Activated T-helper 9 cell treated with anti-CD3 and anti-CD28 coated beads, Interleukin-2, amount 50 U/mL, for 16 hours (primary cell): ENCODE results near the gene JCAD.
"Not testable (repeated sequence)": the region's sequence is repeated elsewhere in the genome, so short reads cannot be mapped to it uniquely, and the experiment has no call there.

Source experiments
- DNase-seq: peaks from one replicate; pipeline ENCODE4 v3.0.0-alpha.2; 2020; ENCODE audit warnings: low read depth

JCAD gene

DNA sequence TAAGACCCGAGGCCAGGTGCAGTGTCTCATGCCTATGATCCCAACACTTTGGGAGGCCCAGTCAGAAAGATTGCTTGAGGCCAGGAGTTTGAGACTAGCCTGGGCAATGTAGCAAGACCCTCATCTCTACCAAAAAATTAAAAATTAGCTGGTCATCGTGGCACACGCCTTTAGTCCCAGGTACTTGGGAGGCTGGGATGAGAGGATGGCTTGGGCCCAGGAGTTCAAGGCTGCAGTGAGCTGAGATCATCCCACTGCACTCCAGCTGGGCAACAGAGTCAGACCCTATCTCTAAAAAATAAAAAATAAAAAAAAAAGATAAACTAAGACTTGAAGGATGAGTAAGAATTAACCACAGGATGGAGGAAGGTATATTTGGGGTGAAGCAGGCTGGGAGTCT lies 77.9 kb downstream of the JCAD start:
- DNase-seq: no peak

DNA sequence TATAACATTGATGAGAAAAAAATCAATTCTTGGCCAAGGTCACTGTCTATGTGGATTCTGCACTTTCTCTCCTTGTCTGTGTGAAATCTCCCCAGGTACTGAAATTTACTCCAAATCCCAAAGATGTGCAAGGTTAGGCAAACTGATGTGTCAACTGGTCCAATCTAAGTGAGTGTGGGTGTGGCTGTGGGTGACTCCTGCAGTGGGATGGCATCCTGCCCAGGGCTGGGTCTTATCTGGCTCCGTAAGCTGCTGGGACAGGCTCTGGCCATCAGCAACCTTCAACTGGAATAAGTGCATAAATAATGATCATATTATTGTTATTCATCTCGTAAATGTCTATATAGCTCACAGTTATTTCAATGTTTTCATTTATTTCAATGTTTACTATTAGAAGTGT lies 79.3 kb downstream of the JCAD start:
- DNase-seq: no peak

DNA sequence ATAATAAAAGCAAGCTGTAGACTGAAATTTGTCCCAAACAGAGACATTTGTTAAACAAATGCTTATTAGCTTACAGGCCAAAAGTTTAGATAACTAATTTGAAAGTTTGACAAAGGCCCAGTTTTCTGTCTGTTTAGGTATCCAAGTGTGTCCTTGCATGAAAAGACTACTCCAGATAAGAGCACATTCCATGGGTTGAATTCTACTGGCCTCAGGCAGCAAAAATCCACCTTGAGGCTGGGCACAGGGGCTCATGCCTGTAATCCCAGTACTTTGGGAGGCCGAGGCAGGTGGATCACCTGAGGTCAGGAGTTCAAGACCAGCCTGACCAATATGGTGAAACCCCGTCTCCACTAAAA lies 80.0 kb downstream of the JCAD start:
- DNase-seq: not testable (repeated sequence)

DNA sequence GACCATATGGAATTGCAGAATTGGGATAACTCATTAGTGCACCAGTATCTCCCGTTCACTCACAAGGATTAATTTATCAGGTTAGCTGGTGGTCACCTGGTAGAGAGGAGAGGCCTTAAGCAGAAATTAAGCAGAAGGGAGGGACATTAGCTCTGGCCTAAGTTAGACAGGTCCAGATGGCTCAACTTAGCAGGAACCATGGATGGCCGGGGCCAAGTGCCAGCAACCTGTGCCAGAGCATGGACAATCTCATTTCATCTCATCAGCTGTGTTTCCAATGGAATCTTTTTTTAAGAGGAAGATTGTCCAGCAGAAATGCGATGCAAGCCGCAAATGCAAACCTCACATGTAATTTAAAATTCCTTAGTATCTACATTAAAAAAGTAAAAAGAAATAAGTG lies 82.2 kb downstream of the JCAD start:
- DNase-seq: no peak

GRCh38 chr10:29976134-29976533 lies 83.3 kb downstream of the JCAD start:
- DNase-seq: no peak

- DNase-seq: no peak
These were observed 84.6 kb downstream of the JCAD start for GRCh38 chr10:29974773-29975172.

DNA sequence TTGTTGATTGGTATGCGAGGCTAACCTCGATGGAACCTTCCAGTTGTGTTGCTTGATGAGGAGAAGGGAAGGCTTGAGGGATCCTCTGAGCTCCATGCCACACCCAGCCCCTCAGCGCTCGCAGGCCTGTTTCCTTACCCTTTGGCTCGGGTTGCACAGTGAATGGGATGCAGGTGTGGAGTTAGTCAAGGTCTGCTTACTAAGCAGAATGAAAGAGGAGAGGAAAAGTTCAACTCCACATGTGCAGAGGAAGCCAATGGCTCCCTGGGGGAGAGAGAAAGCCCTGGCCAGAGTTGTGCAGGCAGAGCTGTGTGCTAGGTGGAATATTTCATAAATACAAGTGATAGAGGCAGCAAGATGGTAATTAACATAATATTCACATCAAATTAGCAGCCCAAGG lies 85.5 kb downstream of the JCAD start:
- no peak for DNase-seq

GRCh38 chr10:29970576-29970975 lies 88.8 kb downstream of the JCAD start:
- DNase-seq: no peak

DNA sequence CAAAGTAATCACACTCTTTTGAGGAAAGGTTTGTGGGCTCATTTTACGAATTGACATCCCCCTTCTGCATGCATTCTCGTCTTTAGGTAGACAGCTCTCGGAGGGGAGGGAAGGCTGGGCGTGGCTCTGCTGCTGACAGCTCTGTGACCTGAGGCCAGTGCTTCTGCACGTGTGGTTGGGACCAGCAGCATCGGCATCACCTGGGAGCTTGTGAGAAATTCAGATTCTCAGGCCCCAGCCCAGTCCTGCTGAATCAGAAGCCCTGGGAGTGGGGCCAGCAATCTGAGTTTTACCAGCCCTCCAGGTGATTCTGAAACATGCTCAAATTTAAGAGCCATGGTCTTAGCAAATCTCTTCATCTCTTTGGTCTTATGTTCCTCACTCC lies 89.4 kb downstream of the JCAD start:
- no peak for DNase-seq

DNA sequence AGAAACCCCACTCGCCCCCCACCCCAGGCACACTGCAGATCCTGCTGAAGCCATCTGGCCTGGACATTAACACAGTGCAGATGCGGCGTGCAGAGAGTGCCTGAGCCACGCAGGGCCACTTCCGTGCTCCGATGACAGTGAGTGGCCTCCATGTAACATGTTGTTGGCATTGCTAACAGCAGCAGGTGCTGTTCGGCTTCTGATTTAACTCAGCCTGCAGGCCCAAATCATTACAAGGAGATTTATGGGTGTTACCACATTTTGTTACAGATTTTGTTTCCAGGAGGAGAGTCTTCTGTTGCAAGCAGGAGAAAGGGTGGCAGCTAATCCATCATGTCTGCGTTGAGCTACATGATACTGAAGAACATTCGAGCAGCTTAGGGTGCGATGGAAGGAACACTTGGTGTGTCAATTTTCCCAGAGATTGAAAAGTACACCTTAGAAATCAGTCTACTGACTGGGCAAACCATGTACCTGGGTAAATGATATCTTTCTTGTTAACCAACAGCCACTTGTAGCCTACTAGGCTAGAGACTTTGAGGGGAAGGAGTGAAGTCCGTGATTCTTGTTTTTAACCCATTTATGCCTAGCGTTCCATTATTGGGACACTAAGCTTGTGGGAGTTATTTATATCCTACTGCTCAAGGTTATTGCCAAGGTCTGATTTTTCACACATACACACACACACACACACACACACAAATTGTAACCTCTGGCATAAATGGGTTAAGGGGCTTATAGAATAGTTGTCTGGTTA lies 90.0 kb downstream of the JCAD start:
- DNase-seq: no peak

DNA sequence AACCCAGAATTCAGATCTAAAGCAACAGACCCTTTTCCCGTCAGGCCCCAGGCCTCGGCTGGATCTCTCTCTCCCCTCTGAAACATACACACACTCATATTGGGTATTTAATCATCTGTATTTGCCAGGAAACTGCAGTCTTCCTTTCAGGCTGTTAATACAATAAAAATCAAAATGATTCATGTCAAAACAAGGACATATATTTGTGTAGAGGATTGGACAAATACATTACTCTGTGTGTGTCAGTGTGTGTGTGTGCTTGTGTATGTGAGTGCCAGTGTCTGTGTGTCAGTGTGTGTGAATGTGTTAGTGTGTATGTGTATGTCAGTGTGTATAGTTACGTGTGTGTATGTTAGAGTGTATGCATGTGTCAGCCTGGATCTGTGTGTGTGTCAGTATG lies 90.8 kb downstream of the JCAD start:
- no peak for DNase-seq

DNA sequence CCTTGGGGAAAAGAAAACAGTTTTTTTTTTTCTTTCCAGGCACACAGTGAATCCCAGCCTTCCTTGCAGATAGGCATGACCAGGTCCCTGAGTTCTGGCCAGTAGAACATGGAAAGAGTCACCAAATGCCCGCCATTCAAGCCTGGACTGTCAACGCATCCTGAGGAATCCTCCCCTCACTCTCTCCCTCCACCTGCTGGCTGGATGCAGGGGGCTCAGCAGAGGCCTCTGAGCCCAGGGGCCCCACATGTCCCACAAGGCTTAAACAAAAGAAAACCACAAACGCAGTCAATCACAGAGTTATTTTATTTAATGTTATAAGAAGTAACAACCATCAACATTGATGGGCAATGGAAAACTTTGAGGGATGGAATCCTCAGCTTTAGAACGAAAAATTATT lies 93.1 kb downstream of the JCAD start:
- DNase-seq: no peak
